ENCODE results near the gene DCPS.
"Not testable (repeated sequence)": the region's sequence is repeated elsewhere in the genome, so short reads cannot be mapped to it uniquely, and the experiment has no call there.

The DCPS gene

GRCh38 chr11:126371595-126371994 lies 67.7 kb downstream of the DCPS start:
- H3K4me3 Mint-ChIP-seq = no peak overlapping the region
- H3K27ac Mint-ChIP-seq = no peak overlapping the region
- H3K27me3 Mint-ChIP-seq = no peaks in the 10 kb centered on the region
- H3K4me1 Mint-ChIP-seq (ENCODE audit: low read depth) = peaks cover 64% of the 10 kb centered on the region
- intact Hi-C loops (cut with micrococcal nuclease) = no loop called here
- H3K9me3 Mint-ChIP-seq = no peaks in the 10 kb centered on the region
- peaks cover 12% of the 10 kb centered on the region for H3K36me3 Mint-ChIP-seq (ENCODE audit: low read depth)

- H3K4me3 Mint-ChIP-seq; H3K27me3 Mint-ChIP-seq; intact Hi-C loops (cut with micrococcal nuclease); H3K27ac Mint-ChIP-seq; H3K9me3 Mint-ChIP-seq: not testable (repeated sequence)
- peaks cover 47% of the 10 kb centered on the region for H3K4me1 Mint-ChIP-seq (ENCODE audit: low read depth)
- peaks cover 12% of the 10 kb centered on the region for H3K36me3 Mint-ChIP-seq (ENCODE audit: low read depth)
Observed at GRCh38 chr11:126373389-126374066, 69.7 kb downstream of the DCPS start.

- peaks cover 35% of the 10 kb centered on the region for H3K4me1 Mint-ChIP-seq (ENCODE audit: low read depth)
Observed at GRCh38 chr11:126374562-126375300, 70.9 kb downstream of the DCPS start.

GRCh38 chr11:126375726-126376125 lies 71.9 kb downstream of the DCPS start:
- Mint-ChIP-seq H3K27me3 (no peaks in the 10 kb centered on the region), H3K4me1 (ENCODE audit: low read depth) (peaks cover 28% of the 10 kb centered on the region), H3K36me3 (ENCODE audit: low read depth) (peaks cover 12% of the 10 kb centered on the region), H3K9me3 (no peaks in the 10 kb centered on the region), H3K4me3 (no peak overlapping the region), H3K27ac (no peak overlapping the region)
- intact Hi-C loops (cut with micrococcal nuclease) = no loop called here

More at GRCh38 chr11:126374562-126375300, 70.9 kb downstream of the DCPS start:
- H3K9me3 Mint-ChIP-seq; H3K4me3 Mint-ChIP-seq; H3K27me3 Mint-ChIP-seq; intact Hi-C loops (cut with micrococcal nuclease); H3K27ac Mint-ChIP-seq: not testable (repeated sequence)
- H3K36me3 Mint-ChIP-seq (ENCODE audit: low read depth) = peaks cover 12% of the 10 kb centered on the region

- Mint-ChIP-seq H3K36me3 (ENCODE audit: low read depth) (peaks cover 12% of the 10 kb centered on the region), H3K27ac (no peak overlapping the region), H3K4me3 (no peak overlapping the region), H3K27me3 (no peaks in the 10 kb centered on the region), H3K9me3 (no peaks in the 10 kb centered on the region), H3K4me1 (ENCODE audit: low read depth) (peaks cover 40% of the 10 kb centered on the region)
- intact Hi-C loops (cut with micrococcal nuclease) = no loop called here
Observed at GRCh38 chr11:126378763-126379162, 74.9 kb downstream of the DCPS start.

GRCh38 chr11:126380909-126381308 lies 77.0 kb downstream of the DCPS start:
- H3K36me3 Mint-ChIP-seq (ENCODE audit: low read depth) = no peaks in the 10 kb centered on the region
- H3K27ac Mint-ChIP-seq = no peak overlapping the region
- no peaks in the 10 kb centered on the region for H3K27me3 Mint-ChIP-seq
- intact Hi-C loops (cut with micrococcal nuclease) = no loop called here
- peaks cover 32% of the 10 kb centered on the region for H3K4me1 Mint-ChIP-seq (ENCODE audit: low read depth)
- H3K9me3 Mint-ChIP-seq = no peaks in the 10 kb centered on the region
- H3K4me3 Mint-ChIP-seq = peak overlapping the region; percentile 55

- H3K9me3 Mint-ChIP-seq; H3K27me3 Mint-ChIP-seq; H3K4me3 Mint-ChIP-seq; H3K36me3 Mint-ChIP-seq (ENCODE audit: low read depth); H3K27ac Mint-ChIP-seq; intact Hi-C loops (cut with micrococcal nuclease): not testable (repeated sequence)
- H3K4me1 Mint-ChIP-seq (ENCODE audit: low read depth) = peaks cover 42% of the 10 kb centered on the region
Observed at GRCh38 chr11:126381960-126382359, 78.1 kb downstream of the DCPS start.

GRCh38 chr11:126382641-126383040 lies 78.8 kb downstream of the DCPS start:
- intact Hi-C loops (cut with micrococcal nuclease); H3K9me3 Mint-ChIP-seq; H3K4me3 Mint-ChIP-seq; H3K36me3 Mint-ChIP-seq (ENCODE audit: low read depth); H3K27me3 Mint-ChIP-seq: not testable (repeated sequence)
- peak overlapping the region; percentile 60 for H3K27ac Mint-ChIP-seq
- peaks cover 49% of the 10 kb centered on the region for H3K4me1 Mint-ChIP-seq (ENCODE audit: low read depth)

- peaks cover 53% of the 10 kb centered on the region for H3K4me1 Mint-ChIP-seq (ENCODE audit: low read depth)
- intact Hi-C loops (cut with micrococcal nuclease) = no loop called here
- H3K4me3 Mint-ChIP-seq = no peak overlapping the region
- H3K36me3 Mint-ChIP-seq (ENCODE audit: low read depth) = no peaks in the 10 kb centered on the region
- H3K27ac Mint-ChIP-seq = peak overlapping the region; percentile 60
- H3K9me3 Mint-ChIP-seq = no peaks in the 10 kb centered on the region
- no peaks in the 10 kb centered on the region for H3K27me3 Mint-ChIP-seq
Observed at GRCh38 chr11:126383339-126384335, 79.8 kb downstream of the DCPS start.

- intact Hi-C loops (cut with micrococcal nuclease) = no loop called here
- H3K4me3 Mint-ChIP-seq = no peak overlapping the region
- H3K27ac Mint-ChIP-seq = peak overlapping the region; percentile 33
- H3K9me3 Mint-ChIP-seq = no peaks in the 10 kb centered on the region
- H3K27me3 Mint-ChIP-seq = no peaks in the 10 kb centered on the region
- peaks cover 53% of the 10 kb centered on the region for H3K4me1 Mint-ChIP-seq (ENCODE audit: low read depth)
- no peaks in the 10 kb centered on the region for H3K36me3 Mint-ChIP-seq (ENCODE audit: low read depth)
Observed at GRCh38 chr11:126384449-126385070, 80.7 kb downstream of the DCPS start.

- peak overlapping the region; percentile 33 for H3K27ac Mint-ChIP-seq
- no peak overlapping the region for H3K4me3 Mint-ChIP-seq
- H3K9me3 Mint-ChIP-seq = no peaks in the 10 kb centered on the region
- H3K4me1 Mint-ChIP-seq (ENCODE audit: low read depth) = peaks cover 54% of the 10 kb centered on the region
- intact Hi-C loops (cut with micrococcal nuclease) = no loop called here
- no peaks in the 10 kb centered on the region for H3K27me3 Mint-ChIP-seq
- H3K36me3 Mint-ChIP-seq (ENCODE audit: low read depth) = no peaks in the 10 kb centered on the region
Observed at GRCh38 chr11:126385991-126386728, 82.3 kb downstream of the DCPS start.

- H3K27me3 Mint-ChIP-seq; H3K4me3 Mint-ChIP-seq; H3K9me3 Mint-ChIP-seq; H3K36me3 Mint-ChIP-seq (ENCODE audit: low read depth); intact Hi-C loops (cut with micrococcal nuclease): not testable (repeated sequence)
- peaks cover 54% of the 10 kb centered on the region for H3K4me1 Mint-ChIP-seq (ENCODE audit: low read depth)
- H3K27ac Mint-ChIP-seq = peak overlapping the region; percentile 33
Observed at GRCh38 chr11:126386729-126387071, 82.8 kb downstream of the DCPS start.

- H3K4me3 Mint-ChIP-seq = no peak overlapping the region
- no peak overlapping the region for H3K27ac Mint-ChIP-seq
- H3K27me3 Mint-ChIP-seq = no peaks in the 10 kb centered on the region
- peaks cover 61% of the 10 kb centered on the region for H3K4me1 Mint-ChIP-seq (ENCODE audit: low read depth)
- no peaks in the 10 kb centered on the region for H3K9me3 Mint-ChIP-seq
- H3K36me3 Mint-ChIP-seq (ENCODE audit: low read depth) = no peaks in the 10 kb centered on the region
- intact Hi-C loops (cut with micrococcal nuclease) = no loop called here
Observed at GRCh38 chr11:126387857-126388256, 84.0 kb downstream of the DCPS start.
